RKO (cell line): ENCODE data around the gene RTL1.

Experiments used
- DNase-seq: peaks from one replicate; pipeline ENCODE4 v3.0.0-alpha.2; 2016; ENCODE audit warnings: low spot score

RTL1 gene

DNA sequence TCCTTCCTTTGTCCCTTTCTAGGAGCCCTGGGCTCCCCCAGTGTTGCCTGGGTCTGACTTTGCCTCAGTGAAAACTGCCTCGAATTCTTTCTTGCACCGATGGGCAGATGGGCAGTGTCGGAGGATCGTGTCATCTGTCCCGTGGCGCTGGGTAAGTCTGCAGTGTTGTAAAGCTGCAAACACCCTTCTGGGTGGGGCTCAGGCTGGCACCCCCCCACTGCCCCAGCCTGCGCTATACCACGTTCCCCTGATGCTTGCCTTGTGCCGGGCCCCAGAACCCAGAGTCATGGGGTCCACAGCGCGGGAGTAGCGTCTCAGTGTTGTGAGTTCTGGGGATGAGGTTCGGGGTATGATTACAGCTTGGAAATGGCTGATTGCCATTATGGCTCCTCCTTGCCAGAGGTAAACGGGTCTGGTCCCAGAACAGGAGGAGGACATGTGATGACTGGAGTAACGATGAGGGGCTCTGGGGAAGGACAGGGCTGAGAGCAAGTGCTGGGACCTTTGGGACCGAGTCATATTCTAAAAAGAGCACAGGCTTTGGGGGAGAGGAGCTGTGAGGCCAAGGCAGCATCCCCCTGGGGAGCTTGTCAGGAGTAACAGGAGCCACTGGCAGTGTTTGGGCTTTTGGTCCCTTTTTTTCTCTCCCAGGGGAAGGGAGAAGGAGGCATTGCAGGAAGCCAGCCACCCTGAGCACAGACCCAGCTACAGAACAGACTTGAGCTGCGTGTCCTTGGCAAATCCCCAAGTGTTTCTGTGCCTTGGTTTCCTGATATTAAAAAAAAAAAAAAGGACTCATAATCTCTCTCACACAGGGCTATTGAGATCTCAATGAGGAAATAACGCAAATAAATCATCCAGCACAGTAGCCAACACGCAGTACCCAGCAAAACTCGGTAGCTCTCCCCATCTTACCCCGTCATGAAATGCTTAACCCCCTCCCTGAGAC, 4.3 kb downstream of the RTL1 start:
- DNase-seq = no peak

GRCh38 chr14:100898465-100898864, 5.1 kb downstream of the RTL1 start:
- no peak for DNase-seq

- DNase-seq = no peak
These were observed 7.0 kb downstream of the RTL1 start for GRCh38 chr14:100896369-100897060.

DNA sequence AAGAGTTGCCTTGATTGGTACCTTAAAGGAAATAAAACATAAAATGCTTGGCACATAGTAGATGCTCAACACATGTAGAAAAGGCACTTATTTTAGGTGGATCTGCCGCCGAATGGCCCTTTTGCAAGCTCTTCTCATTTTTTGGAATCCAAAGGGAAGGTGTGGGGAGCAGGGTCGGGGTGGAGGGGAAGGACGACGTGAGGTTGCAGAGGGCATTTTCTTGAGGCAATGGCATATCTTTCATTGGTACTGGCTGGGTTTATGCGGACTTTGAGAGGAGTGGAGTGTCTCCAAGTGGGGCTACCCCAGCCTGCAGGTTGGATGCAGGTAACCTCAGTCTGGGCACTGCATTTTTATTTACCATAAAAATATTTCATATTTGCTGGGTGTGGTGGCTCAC, 8.1 kb downstream of the RTL1 start:
- no peak for DNase-seq

DNA sequence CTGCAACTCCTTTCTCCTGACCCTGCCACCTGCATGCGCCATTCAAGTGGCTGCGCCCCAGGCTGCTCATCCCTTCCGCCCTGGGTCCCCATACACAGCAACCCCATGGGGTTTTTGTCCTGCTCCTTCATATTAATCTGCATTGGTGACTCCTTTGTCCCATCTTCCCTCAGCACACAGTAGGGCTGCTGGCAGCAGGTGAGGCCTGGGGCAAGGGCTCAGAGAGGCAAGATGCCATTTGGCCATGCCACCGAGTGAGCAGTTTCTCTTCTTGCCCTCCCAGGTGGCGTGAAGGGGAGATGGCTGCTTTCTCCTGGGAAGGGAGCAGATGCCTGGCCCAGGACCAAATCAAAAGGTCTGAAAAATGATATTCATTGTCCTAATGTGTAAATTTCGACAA, 9.1 kb downstream of the RTL1 start:
- DNase-seq = no peak

DNA sequence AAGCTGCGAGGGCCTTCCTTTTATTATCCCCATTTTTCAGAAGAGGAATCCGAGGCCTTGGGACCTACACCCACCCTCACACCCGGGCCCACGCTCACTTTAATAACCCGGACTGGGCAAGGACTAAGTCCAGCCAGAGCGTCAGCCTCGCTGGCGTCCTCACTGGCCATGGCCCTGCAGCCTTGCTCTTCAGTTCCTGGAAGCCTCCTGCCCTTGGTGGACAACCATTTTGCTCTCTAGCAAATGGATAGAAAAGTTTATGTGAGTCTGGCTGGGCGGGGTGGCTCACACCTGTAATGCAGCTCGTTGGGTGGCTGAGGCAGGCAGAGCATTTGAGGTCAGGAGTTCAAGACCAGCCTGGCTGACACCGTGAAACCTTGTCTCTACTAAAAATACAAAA, 9.8 kb downstream of the RTL1 start:
- no peak for DNase-seq

- no peak for DNase-seq
These were observed 10.3 kb downstream of the RTL1 start for GRCh38 chr14:100893228-100893601.

GRCh38 chr14:100892496-100893227, 10.9 kb downstream of the RTL1 start:
- DNase-seq = no peak

DNA sequence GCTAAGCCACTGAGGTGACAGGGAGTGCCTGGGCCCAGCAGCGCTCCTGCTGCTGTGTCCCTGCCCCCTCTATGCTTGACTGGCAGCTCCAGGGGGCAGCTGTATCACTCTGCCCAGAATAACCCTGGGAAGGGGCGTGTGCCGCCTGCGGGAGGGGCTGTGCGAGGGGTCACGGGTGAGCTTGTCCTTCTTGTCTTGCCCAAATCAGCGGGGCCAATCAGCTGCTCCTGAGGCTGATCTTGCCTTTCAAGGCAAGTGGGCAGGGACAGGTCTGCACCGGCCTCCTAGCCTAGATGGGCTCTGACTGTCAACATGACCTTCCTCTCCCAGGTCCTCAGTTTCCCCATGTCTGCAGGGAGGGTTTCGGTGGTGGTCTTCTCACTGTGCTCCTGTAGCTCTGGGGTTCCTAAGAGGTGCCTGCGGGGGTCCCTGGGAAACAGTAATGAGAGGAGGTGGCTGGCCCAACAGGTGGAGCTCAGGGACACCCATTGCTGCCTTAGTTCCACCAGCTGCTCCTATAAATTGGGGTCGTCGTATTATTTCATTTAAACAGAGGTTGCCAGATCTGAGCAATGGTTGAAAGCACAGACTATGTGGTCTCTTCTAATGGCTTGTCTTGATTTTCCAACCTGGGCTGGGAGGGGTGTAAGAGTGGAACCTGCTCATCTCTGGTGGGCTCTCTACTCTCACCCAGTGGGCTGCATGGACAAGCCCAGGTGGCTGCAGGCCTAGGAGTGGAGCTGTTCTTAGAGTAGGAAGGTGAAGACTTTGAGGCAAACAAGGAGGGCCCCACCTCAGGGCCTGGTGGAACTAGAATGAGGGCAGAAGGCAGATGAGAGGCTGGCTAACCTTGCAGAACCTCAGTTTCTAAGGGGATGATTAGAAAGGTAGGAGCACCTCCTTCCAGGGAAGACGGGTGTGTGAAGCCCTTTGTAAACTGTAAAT, 11.7 kb downstream of the RTL1 start:
- no peak for DNase-seq

GRCh38 chr14:100891051-100891450, 12.5 kb downstream of the RTL1 start:
- DNase-seq = no peak

DNA sequence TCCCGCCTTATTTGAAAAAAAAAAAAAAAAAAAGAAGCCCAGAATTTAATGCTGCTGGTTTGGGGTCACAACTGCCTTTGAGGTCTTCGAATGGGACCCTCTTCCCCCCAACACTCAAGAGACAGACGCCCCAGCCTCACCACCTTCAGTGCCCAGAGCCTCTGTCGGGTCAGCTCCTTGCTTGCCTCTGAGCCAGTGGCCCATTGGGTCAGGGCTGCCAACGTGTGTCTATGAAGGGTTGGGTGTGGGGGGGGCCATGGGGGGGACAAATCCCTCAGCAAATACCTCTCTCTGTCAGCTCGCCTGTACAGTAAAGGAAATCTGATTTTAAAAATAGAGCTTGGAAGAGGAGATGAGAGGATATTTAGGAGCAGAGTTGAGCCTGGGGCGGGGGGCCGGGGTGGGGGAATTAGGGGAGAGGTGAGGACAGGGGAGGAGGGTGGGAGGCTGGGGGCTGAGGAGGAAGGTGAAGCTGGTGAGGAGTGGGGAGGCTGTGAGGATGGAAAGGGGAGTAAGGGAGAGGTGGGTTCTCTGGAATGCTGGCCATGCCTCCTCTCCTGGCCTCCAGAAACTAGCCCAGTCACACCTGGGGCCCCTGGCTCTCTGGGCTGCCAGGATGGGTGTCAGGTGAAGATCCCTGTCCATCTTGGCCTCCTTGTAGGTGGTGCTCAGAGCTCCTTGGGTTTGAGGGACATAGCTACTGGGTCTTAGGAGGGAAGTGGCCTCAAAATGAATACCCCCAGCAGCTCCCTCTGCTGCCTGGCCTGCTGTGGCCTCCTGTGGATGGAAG, 13.3 kb downstream of the RTL1 start:
- no peak for DNase-seq

DNA sequence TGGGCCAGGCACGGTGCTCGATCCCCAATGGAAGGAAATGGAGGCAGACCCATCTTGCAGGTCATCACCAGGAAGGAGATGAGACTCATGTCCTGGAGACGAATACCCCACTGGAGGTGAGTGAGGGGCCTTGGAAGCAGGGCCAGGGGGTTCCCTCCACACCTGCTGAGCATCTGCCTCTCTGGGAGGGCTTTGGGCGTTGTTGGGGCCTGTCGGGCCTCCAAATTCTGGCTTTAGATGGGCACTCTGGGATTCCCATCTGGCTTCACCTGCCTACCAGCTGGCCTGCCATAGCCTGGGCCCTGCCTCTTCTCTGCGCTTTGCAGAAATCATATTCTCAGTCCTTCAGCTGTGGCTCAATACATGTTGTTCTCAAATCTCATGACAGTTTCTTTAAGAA, 13.9 kb downstream of the RTL1 start:
- DNase-seq = no peak

DNA sequence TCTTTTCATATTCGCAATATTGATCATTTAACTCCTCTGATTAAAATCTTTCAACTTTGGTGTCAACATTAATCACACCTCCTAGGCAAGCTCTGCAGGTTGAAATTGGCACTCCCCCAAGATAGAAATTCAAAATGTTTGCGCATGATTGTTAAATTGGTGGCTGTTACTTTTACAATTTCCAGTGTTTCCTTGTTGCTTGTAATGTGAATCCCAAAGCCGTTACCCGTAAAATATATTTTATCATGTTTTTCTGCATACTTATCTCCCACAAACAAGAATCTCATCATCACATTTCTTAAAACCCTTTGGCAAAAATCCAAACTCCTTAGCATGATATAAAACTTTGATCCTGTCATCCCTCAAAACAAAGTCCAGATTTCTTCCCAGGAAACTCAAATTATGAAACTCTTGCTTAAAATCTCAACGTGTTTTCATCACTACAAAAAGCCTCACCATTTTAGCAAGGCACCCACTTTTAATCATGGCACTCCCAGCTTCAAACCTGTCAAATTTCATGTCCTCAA, 14.7 kb downstream of the RTL1 start:
- no peak for DNase-seq

DNA sequence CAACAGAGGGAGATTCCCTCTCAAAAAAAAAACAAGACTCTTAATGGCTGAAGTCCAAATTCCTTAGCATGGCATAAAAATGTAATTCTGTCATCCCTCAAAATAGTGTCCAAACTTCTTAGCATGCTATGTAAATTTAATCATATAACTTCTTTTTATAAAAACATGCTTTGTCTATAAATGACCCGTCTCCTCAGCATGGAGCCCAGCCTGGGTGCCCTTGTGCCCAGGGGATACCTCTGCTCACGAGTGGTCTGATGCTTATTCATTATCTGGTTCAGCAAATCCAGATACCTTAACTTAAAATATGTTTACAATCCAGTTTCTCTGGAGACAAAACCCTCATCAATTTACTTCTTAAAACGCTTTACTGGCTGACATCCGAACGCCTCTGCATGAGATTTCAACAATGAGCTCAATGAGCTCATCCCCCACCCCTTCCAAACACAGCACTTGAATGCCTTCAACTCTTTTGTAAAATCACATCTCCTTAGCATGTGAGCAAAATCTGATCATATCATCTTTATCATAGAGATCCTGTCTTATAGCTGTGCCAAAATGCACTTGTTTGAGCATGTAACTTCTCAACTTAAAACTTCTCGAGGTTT, 15.7 kb downstream of the RTL1 start:
- no peak for DNase-seq

DNA sequence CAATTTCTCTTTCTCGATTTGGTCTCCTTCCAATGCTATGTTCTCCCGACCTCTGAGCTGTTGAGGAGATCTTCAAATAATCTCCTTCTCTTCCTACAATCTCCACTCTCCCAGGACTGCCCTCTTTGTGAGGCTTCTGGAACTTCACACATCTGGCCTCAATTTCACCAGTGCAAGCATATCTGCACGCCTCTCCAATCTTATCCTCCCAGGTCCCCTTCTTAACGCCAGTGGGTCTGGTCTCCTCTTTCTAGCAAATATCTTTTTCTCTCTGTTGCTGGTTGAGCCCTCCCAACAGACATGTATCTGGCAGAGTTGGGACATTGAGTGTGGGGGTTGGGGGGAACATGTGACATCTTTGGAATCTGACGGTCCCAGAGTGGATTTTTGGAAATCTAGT, 17.9 kb downstream of the RTL1 start:
- DNase-seq = no peak

DNA sequence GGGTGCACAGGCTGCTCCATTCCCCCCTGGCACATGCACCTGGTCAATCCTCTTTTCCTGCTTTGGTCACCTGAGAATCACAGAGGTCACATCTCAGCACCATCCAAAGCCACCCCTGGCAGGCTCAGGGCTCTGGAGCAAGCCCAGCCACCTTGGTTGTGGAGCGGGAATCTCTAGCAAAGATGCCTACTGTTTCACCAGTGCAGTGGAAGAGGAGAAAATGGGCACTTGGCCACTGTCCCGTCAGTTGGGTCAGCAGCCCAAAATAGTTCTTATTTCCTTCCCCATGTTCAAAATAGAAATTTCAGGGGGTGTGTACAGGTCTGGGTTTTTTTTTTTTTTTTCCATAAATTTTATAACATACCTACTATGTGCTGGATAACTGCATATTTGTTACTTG, 18.3 kb downstream of the RTL1 start:
- DNase-seq = no peak

DNA sequence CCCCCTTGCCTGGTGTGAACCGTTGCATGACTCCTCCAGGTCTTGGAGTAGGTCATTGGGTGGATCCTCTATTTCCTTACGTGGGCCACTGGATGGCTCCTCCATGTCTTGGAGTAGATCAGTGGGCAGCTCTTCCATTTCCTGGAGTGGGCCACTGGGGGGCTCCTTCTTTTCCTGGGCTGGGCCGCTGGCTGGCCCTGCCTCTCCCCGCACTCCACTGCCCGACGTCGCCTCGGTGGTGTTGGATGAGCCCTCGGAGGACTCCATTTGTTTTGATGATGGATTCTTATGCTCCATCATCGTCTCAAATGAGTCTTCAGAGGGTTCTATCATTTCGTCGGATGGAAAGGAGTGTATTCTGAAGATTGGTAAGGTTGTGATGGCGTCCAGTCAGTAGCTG, 19.1 kb downstream of the RTL1 start:
- DNase-seq = no peak

GRCh38 chr14:100883789-100884101, 19.8 kb downstream of the RTL1 start:
- no peak for DNase-seq

- no peak for DNase-seq
These were observed 20.3 kb downstream of the RTL1 start for GRCh38 chr14:100882991-100883788.
